ENCODE data around the gene MFSD1.
"Not testable (repeated sequence)": the region's sequence is repeated elsewhere in the genome, so short reads cannot be mapped to it uniquely, and the experiment has no call there.

MFSD1 gene

GRCh38 chr3:158775426-158776410, 26.1 kb upstream of the MFSD1 start:
- no peak for DNase-seq (ENCODE audit: low read depth, low spot score)

GRCh38 chr3:158776531-158776930, 25.3 kb upstream of the MFSD1 start:
- DNase-seq (ENCODE audit: low read depth, low spot score), result no peak

GRCh38 chr3:158777161-158777873, 24.5 kb upstream of the MFSD1 start:
- DNase-seq (ENCODE audit: low read depth, low spot score), result no peak

DNA sequence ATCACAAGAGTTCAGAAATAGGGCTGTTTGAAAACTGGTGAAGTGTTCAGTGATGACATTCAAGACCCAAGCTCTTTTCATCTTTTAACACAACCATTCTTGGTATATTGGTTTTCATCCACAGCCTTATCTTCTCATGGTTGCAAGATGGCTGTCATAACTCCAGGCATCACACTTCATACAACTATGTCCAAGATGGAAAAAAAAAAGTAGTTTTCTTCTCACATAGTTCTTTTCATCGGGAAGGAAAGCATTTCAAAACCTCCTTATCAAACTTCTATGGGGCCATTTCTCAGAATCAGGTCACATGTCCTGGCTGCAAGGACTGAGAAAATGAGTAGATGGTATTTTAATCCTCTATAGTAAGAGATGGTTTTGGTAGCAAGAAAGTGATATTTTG, 21.1 kb upstream of the MFSD1 start:
- no peak for DNase-seq (ENCODE audit: low read depth, low spot score)

DNA sequence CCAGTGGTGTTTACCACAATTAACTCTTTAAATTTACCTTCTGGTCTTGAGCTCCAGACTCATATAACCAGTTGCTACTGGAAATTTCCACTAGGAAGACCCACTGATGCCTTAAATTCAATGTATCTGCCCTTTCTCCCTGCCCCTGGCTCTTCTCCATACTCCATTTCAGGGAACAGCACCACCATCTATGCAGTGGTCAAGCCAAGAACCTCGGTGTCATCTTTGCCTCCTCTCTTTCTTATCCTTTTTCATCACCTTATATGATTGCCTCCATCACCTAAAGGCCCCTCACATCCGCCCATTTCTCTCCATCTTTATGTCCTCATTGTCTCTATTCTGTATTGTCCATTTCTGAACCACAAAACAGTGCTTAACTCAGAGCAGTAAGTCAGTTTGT, 20.7 kb upstream of the MFSD1 start:
- DNase-seq (ENCODE audit: low read depth, low spot score), result no peak

DNA sequence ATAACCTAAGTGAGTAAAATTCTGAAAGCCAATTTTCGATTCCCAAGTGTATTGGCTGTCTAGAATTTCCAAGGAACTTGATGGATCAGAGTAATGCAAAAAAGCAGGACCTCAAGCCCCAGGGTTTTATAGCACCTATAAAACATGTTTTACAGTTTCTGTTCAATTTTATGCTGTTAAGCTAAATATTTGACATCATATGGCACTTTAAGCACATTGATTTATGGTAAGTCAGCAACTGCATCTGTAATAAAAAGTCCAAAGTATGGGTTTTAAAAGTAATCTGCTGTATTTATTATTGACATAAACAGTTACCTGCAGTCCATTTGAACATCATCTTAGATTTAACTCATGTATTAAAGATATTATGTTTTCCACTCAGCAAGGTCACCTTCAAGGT, 20.0 kb upstream of the MFSD1 start:
- DNase-seq (ENCODE audit: low read depth, low spot score), result no peak

DNA sequence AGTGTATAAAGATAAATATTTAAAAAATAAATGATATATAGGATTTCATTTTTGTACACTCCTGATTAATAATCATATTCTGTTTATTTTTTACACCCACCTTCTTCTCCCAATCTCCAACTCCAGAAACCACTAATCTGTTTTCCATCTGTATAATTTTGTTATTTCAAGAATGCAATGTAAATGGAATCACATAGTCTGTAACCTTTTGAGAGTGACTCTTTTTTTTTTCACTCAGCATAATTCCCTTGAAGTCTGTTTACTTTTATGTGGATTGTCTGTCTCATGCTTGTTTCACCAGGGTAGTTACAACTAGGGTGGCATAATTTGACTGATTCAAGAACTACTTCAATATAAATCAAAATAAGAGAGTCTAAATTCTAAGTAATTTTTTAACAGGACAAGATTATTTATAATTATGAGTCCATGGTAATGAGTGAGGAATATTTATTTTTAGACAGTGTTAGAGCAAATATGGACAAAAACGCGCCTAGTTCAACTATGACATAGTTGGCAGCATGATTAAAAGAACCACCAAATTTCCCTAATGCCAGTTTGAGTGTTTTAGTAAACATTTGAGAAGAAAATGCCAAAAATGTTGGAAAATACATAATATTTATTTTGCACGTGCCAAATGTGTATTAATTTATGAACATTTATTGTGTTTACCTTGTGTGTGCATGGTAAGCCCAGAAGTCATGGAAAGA, 19.4 kb upstream of the MFSD1 start:
- no peak for DNase-seq (ENCODE audit: low read depth, low spot score)

DNA sequence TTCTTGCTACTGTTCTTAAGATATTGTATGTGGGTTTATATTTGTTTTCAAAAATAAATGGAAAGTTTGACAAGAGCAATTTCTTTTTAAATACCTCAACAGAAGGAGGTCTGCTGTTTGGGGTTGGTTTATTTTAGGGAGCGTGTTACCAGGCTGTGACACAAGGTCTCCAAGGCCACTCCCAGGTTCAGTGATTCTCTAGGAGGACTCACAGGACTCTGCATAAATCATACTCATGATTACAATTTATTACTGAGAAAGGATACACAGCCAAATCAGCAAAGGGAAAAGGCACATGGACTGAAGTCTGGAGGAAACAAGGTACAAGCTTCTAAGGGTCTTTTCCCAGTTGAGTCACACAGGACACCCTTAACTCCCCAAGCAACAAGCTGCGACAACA, 18.8 kb upstream of the MFSD1 start:
- no peak for DNase-seq (ENCODE audit: low read depth, low spot score)

GRCh38 chr3:158785972-158786371, 15.9 kb upstream of the MFSD1 start:
- DNase-seq (ENCODE audit: low read depth, low spot score), result no peak

DNA sequence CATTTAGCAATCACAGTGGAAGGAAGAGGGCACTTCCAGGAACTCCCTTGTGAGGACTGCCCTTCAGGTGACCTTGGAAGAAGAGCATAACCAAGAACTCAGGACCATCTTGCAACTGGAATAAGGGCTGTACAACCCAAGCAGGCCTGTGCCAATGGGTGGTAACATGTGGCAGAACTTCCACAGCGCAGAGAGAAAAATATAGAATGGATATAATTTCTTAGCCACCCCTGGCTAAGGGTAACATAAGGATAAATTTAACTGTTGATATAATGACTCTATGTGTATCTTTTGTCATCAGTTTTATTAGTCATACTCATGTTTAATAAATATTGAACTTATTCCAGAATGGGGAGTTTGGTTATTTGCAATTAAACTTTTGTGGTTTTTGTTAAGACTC, 13.4 kb upstream of the MFSD1 start:
- DNase-seq (ENCODE audit: low read depth, low spot score), result no peak

- DNase-seq (ENCODE audit: low read depth, low spot score), result no peak
Observed at GRCh38 chr3:158789592-158789991, 12.3 kb upstream of the MFSD1 start.

GRCh38 chr3:158790901-158791589, 10.8 kb upstream of the MFSD1 start:
- DNase-seq (ENCODE audit: low read depth, low spot score), result no peak

- not testable (repeated sequence) for DNase-seq (ENCODE audit: low read depth, low spot score)
Observed at GRCh38 chr3:158791590-158791920, 10.3 kb upstream of the MFSD1 start.

DNA sequence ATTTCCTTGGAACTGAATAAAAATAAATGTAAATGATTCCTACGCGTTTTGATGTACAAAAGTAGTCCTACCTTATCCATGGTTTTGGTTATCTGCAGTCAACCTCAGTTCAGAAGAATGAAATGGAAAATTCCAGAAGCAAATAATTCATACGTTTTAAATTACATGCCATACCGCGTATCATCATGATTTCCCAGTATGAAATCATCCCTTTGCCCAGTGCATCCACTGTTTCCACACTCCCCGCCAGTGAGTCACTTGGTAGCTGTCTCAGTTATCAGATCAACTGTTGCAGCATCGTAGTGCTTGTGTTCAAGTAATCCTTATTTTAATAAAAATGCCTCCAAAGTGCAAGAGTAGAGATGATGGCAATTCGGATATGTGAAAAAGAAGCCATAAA, 9.1 kb upstream of the MFSD1 start:
- DNase-seq (ENCODE audit: low read depth, low spot score), result no peak

DNA sequence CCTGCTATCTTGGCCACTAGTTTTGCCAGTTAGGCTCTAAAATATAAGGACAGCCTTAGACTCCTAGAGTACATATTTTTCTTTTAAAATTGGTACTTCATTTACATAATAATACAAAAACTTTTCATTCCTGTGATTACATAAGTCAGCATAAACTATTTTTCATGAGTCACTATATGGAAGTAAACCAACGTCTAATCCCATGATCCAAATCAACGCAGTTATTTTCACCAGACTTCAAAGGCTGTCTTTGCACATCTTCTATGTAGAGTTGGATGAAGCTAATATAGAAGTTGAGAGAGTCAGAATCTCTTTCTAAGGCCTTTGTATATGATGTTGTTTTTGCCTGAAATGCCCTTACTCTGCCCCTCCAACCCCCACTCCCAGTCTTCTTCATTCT, 7.6 kb upstream of the MFSD1 start:
- no peak for DNase-seq (ENCODE audit: low read depth, low spot score)

- DNase-seq (ENCODE audit: low read depth, low spot score), result no peak
Observed at GRCh38 chr3:158794936-158795518, 6.8 kb upstream of the MFSD1 start.

DNA sequence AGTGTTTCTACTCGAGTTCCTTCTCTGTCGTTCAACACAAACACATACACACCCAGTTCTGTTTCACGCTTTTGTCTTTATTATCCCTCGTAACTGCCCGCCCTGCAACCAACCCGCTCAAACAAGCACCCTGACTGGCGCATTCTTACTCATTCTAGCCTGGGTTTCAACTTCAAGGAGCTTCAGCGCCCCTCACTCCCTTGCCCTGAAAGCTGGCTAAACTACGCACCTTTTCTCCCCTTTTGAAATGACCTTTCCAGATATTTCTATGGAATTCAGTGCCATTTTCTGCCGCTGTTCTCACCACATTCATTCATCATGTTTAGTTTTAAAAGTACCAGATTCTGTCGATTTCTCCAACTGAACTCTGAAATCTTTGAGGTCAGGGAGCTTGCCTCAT, 653 bp upstream of the MFSD1 start:
- no peak for DNase-seq (ENCODE audit: low read depth, low spot score)

GRCh38 chr3:158802409-158803268, 785 bp downstream of the MFSD1 start:
- DNase-seq (ENCODE audit: low read depth, low spot score), result no peak

DNA sequence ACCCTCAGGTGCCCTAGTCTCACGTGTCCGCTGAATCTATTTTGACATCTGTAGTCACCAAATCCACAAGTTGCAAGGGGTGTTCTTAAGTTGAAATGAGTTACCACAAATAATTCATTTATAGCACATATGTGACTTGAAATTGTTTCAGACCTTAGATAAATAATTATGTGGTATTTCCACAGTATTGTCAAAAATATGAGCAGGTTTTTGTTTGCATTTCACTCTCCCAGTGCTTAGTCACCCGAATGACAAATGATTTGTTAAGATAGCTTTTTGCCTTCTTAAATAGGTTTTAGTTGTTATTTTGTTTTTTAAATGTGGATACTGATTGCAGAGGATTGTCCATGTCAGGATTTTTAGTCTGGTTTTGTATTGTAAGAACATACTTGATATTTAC, 2.6 kb downstream of the MFSD1 start:
- DNase-seq (ENCODE audit: low read depth, low spot score), result no peak

GRCh38 chr3:158808697-158809096, 6.8 kb downstream of the MFSD1 start:
- DNase-seq (ENCODE audit: low read depth, low spot score), result no peak

All from smooth muscle cell of the brain vasculature (primary cell).